ENCODE results near the gene ARHGAP24.
A peak's percentile ranks its signal among the peaks of the same experiment; 100 is the strongest.

ARHGAP24 gene

GRCh38 chr4:86026720-86027119 is 551.8 kb downstream of the ARHGAP24 start:
- DNase-seq (ENCODE audit: low spot score) = no peak

GRCh38 chr4:86031927-86032326 is 557.0 kb downstream of the ARHGAP24 start:
- DNase-seq (ENCODE audit: low spot score) = no peak

GRCh38 chr4:86032476-86033022 is 557.6 kb downstream of the ARHGAP24 start:
- no peak for DNase-seq (ENCODE audit: low spot score)

- peak; percentile 76 for DNase-seq (ENCODE audit: low spot score)
These were observed 558.2 kb downstream of the ARHGAP24 start for GRCh38 chr4:86033171-86033570.

GRCh38 chr4:86034616-86035015 is 559.7 kb downstream of the ARHGAP24 start:
- no peak for DNase-seq (ENCODE audit: low spot score)

- no peak for DNase-seq (ENCODE audit: low spot score)
These were observed 560.7 kb downstream of the ARHGAP24 start for GRCh38 chr4:86035688-86036087.

GRCh38 chr4:86036736-86037135 is 561.8 kb downstream of the ARHGAP24 start:
- DNase-seq (ENCODE audit: low spot score) = no peak

- no peak for DNase-seq (ENCODE audit: low spot score)
These were observed 563.1 kb downstream of the ARHGAP24 start for GRCh38 chr4:86038037-86038436.

GRCh38 chr4:86043755-86044592 is 569.0 kb downstream of the ARHGAP24 start:
- no peak for DNase-seq (ENCODE audit: low spot score)

GRCh38 chr4:86044593-86044985 is 569.6 kb downstream of the ARHGAP24 start:
- DNase-seq (ENCODE audit: low spot score) = no peak

- DNase-seq (ENCODE audit: low spot score) = no peak
These were observed 573.5 kb downstream of the ARHGAP24 start for GRCh38 chr4:86048426-86048825.

GRCh38 chr4:86050496-86050895 is 575.5 kb downstream of the ARHGAP24 start:
- no peak for DNase-seq (ENCODE audit: low spot score)

All from left forelimb (tissue), 1 donor.